Measurements from ENCODE around the gene ZNF559. TPM values are rescaled to one million over a fixed set of nuclear protein-coding genes. Genes with fewer than 3 reads are reported as not detected.

Gene ZNF559
- total RNA-seq, 1 experiment from 2014 or later, result 10.9 TPM

- Histone ChIP-seq H3K9me3 (ENCODE audit: control insufficient read depth in 1 of 2, insufficient read depth in 1 of 2, low read depth in 1 of 2, low read length in 2 of 2) (peaks cover 17 to 23% of the 10 kb centered on the region in 2 experiments; a peak in 2 of 4 replicates), H3K36me3 (ENCODE audit: control insufficient read depth in 1 of 2, insufficient read depth in 2 of 2, low read length in 2 of 2) (peaks cover 0 to 3% of the 10 kb centered on the region in 2 experiments; a peak in 1 of 4 replicates), H3K4me3 (replicated peaks in 1 of 2; ENCODE audit: low read depth in 1 of 2, low read length in 2 of 2) (no peak overlapping the region), H3K27ac (ENCODE audit: low read depth, low read length) (no peak overlapping the region), H3K4me1 (ENCODE audit: control insufficient read depth in 1 of 2, insufficient read depth in 2 of 2, low read length in 2 of 2) (no peaks in the 10 kb centered on the region), H4K20me1 (ENCODE audit: insufficient read depth) (no peaks in the 10 kb centered on the region), H3K27me3 (ENCODE audit: insufficient read depth, low read length) (no peaks in the 10 kb centered on the region), H3K4me2 (ENCODE audit: low read length) (no peak overlapping the region), H2AFZ (ENCODE audit: low read depth, low read length, poor library complexity, severe bottlenecking) (no peak overlapping the region), H3K9ac (ENCODE audit: low read length) (no peak overlapping the region), H3K9me2 (ENCODE audit: insufficient read depth) (no peaks in the 10 kb centered on the region), H3K79me2 (ENCODE audit: insufficient read depth, low read length) (no peaks in the 10 kb centered on the region)
- BruUV-seq (replicated peaks), result no TSS peak
- RAD21 ChIA-PET (ENCODE audit: low non-redundant PET in 1 of 2, low total read pairs in 2 of 2, uncharacterized antibody in 2 of 2, unreplicated experiment in 2 of 2), result no interaction called here
- CTCF ChIA-PET, result no interaction called here
- intact Hi-C loops (cut with micrococcal nuclease), result no loop called here
- TF ChIP-seq POLR2A (IDR thresholded peaks at IDR 0.05; ENCODE audit: borderline replicate concordance, extremely low read depth, insufficient read depth, insufficient read length) (no peak), SRF (IDR thresholded peaks at IDR 0.05; ENCODE audit: low read depth) (no peak), TCF7L2 (IDR thresholded peaks at IDR 0.05; ENCODE audit: borderline replicate concordance, extremely low read depth, insufficient read depth, insufficient read length) (no peak), MAX (IDR thresholded peaks at IDR 0.05) (no peak), EZH2phosphoT487 (IDR thresholded peaks at IDR 0.05; ENCODE audit: borderline replicate concordance) (no peak), EGR1 (IDR thresholded peaks at IDR 0.05; ENCODE audit: low read depth) (no peak), RAD21 (IDR thresholded peaks at IDR 0.05; ENCODE audit: low read depth) (no peak), SIN3A (IDR thresholded peaks at IDR 0.05; ENCODE audit: low read depth) (no peak), POLR2AphosphoS5 (IDR thresholded peaks at IDR 0.05; ENCODE audit: low read depth, low read length) (no peak), JUND (IDR thresholded peaks at IDR 0.05) (no peak), SP1 (IDR thresholded peaks at IDR 0.05; ENCODE audit: low read depth) (no peak), CEBPB (IDR thresholded peaks at IDR 0.05; ENCODE audit: low read depth) (no peak), EZH2 (IDR thresholded peaks at IDR 0.05) (no peak), ELF1 (IDR thresholded peaks at IDR 0.05; ENCODE audit: borderline replicate concordance, low read depth) (no peak)
- ATAC-seq, result no peak
- POLR2A ChIA-PET, result no interaction called here
- DNase-seq (ENCODE audit: low read depth, low spot score), result no peak
Observed at GRCh38 chr19:9348253-9348652, 24.3 kb downstream of the ZNF559 start.

GRCh38 chr19:9348671-9349070, 24.7 kb downstream of the ZNF559 start:
- BruUV-seq (replicated peaks), result no TSS peak
- Histone ChIP-seq H4K20me1 (ENCODE audit: insufficient read depth) (no peaks in the 10 kb centered on the region), H3K9ac (ENCODE audit: low read length) (no peak overlapping the region), H3K27me3 (ENCODE audit: insufficient read depth, low read length) (no peaks in the 10 kb centered on the region), H3K79me2 (ENCODE audit: insufficient read depth, low read length) (no peaks in the 10 kb centered on the region), H3K4me3 (replicated peaks in 1 of 2; ENCODE audit: low read depth in 1 of 2, low read length in 2 of 2) (no peak overlapping the region), H3K9me2 (ENCODE audit: insufficient read depth) (no peaks in the 10 kb centered on the region), H3K27ac (ENCODE audit: low read depth, low read length) (no peak overlapping the region), H3K36me3 (ENCODE audit: control insufficient read depth in 1 of 2, insufficient read depth in 2 of 2, low read length in 2 of 2) (no peaks in the 10 kb centered on the region), H3K4me1 (ENCODE audit: control insufficient read depth in 1 of 2, insufficient read depth in 2 of 2, low read length in 2 of 2) (no peaks in the 10 kb centered on the region), H2AFZ (ENCODE audit: low read depth, low read length, poor library complexity, severe bottlenecking) (no peak overlapping the region), H3K4me2 (ENCODE audit: low read length) (no peak overlapping the region), H3K9me3 (ENCODE audit: control insufficient read depth in 1 of 2, insufficient read depth in 1 of 2, low read depth in 1 of 2, low read length in 2 of 2) (peaks cover 14 to 19% of the 10 kb centered on the region in 2 experiments; a peak in 2 of 4 replicates)
- POLR2A ChIA-PET, result no interaction called here
- ATAC-seq, result no peak
- TF ChIP-seq ZNF274 (IDR thresholded peaks at IDR 0.05; ENCODE audit: low read depth, low read length), result no peak
- TF ChIP-seq TCF7L2 (IDR thresholded peaks at IDR 0.05; ENCODE audit: borderline replicate concordance, extremely low read depth, insufficient read depth, insufficient read length), result no peak
- no peak for TF ChIP-seq ZBTB33 (IDR thresholded peaks at IDR 0.05; ENCODE audit: extremely low read depth, insufficient replicate concordance, low read length)
- no peak for TF ChIP-seq ELF1 (IDR thresholded peaks at IDR 0.05; ENCODE audit: borderline replicate concordance, low read depth)
- TF ChIP-seq EZH2 (IDR thresholded peaks at IDR 0.05), result no peak
- TF ChIP-seq CBX3 (IDR thresholded peaks at IDR 0.05; ENCODE audit: low read depth), result no peak
- TF ChIP-seq JUND (IDR thresholded peaks at IDR 0.05), result no peak
- TF ChIP-seq SRF (IDR thresholded peaks at IDR 0.05; ENCODE audit: low read depth), result no peak
- RAD21 ChIA-PET (ENCODE audit: low non-redundant PET in 1 of 2, low total read pairs in 2 of 2, uncharacterized antibody in 2 of 2, unreplicated experiment in 2 of 2), result no interaction called here
- CTCF ChIA-PET, result no interaction called here
- no peak for DNase-seq (ENCODE audit: low read depth, low spot score)
- intact Hi-C loops (cut with micrococcal nuclease), result no loop called here
